Inferior parietal cortex (tissue), 1 donor: ENCODE data around the gene CHST13.

ENCODE experiments used
- DNase-seq: peaks from one replicate; pipeline ENCODE4 v3.0.0-alpha.2; 2016; ENCODE audit errors: extremely low spot score

CHST13 gene

DNA sequence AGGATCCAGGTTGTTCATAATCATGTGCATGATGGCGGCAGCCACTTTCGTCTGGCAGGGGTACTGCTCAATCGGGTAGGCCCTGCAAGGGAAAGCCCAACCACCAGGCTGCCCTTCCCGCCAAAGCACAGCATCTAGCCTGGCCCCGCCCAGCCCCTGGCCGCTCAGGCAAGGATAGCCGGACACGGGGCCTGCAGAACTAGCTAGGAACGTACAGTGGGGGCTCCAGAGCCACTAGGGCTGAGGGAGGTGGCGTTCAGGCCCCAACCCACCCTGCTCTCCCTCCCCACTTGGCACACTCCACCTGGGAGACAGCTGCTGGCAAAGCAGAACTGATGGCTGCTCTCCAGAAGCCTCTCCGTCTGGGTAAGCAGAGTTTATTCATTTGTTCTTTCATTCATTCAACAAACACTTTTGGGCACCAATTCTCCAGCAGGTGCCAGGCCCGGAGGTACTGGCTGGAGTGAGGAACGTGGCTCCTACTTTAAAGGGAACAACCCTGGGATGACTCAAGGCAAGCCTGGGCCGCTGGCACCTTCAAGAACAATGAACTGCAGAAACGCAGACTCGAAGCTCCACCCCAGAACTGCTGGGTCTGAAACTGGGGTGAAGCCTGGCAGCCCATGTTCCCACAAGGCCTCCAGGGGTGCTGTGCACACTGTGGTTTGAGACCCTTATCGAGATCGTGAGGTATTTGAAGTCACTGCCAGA is 14.2 kb upstream of the CHST13 start:
- DNase-seq = no peak

GRCh38 chr3:126510308-126510910 is 13.5 kb upstream of the CHST13 start:
- no peak for DNase-seq

DNA sequence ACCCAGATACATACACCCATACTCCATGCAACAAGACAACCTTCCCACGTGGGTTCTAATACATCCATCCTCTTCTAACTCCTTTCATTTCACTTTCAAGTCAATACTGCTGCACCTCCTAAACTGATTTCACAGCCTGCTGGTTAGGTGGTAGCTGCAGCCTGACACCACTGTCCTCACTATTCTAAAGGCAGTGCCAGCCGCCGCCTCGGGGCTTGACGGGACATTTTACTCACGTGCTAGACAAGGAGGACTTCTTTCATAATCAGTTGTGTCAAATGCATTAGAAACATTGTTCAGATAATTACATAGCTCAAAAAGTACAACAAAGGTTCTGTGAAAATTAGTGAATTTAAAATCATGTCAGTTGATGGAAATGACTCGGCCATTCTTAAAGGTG is 12.7 kb upstream of the CHST13 start:
- DNase-seq = no peak

- DNase-seq = no peak
Measured at GRCh38 chr3:126512026-126512425, 11.9 kb upstream of the CHST13 start.

DNA sequence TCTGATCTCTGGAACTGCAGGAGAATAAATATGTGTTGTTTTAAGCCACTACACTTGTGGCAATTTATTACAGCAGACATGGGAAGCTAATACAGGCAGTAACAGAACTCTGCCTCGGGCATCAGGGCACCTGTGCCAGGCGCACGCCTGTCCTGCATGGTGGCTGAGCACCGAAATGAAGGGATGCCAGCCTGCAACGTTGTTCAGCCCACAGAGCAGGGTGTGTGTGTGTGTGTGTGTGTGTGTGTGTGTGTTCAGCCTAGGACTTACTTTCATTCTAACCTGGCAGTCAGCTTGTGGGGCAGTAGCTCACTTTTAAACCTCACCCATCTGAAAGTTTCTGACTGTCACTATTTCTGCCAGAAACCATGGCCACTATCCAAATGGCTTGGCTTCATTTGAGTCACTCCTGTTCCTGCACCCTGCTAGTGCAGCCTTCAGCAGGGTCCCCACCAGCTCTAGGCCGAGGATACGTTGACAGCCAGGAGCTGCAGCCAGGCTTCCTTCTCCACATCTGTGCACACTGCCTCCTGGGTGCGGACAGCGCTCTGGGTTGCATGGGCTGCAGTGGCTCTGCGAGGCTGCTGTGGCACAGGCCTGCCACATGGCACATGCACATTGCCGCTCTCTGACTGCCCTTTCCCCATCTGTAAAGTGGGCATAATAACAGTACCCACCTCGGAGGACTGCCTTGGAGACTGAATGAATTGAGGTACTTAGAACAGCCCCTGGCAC is 10.9 kb upstream of the CHST13 start:
- no peak for DNase-seq

GRCh38 chr3:126514161-126514560 is 9.8 kb upstream of the CHST13 start:
- DNase-seq = no peak

- no peak for DNase-seq
Measured at GRCh38 chr3:126515066-126515706, 8.8 kb upstream of the CHST13 start.

GRCh38 chr3:126516152-126516935 is 7.6 kb upstream of the CHST13 start:
- DNase-seq = no peak

DNA sequence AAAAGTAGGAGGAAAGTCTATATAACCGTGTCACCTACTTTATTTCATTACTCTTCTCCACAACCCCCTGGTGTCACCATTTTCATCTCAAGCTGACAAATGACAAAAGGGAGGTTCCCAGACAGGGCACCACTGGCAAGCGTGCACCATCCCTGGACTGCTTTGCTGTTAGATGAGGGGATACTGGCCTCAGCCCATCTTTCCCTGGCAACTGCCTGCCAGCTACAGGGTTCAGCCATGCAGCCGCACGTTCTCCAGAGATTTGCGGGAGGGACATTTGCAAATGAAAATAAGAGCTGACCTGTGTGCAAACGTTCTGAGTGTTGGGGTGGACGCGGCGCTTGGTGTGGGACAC is 7.0 kb upstream of the CHST13 start:
- DNase-seq = no peak

DNA sequence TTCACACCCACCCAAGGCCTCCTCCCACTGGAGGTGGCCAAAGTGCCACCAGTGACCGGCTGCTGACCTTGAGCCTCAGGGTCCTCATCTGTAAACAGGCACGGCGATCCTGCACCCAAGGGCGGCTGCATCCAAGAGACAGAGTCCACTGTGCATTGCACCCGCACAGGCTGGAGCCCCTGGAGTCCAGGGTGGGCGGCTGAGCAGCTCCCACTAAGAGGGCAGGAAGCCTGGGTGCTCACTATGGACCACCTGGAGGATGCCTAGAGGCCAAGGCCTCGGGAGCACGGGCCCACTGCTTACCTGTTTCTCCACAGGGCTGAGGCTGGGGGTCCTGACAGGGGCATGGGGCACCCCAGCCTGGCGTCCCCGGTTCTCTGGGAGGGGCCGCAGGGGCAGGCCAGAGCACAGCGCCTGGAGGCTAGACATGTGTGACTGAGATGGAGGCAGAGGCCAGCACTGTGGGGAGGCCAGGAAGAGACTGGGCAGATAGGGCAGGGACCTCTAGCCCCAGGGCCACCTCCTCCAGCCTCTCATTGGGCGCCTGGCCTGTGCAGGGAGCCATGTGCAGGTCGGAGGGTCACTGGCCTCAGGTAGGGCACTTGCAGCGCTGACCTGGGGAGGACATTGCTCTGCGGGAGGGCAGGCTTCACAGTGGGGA is 6.5 kb upstream of the CHST13 start, which contains the start of gene UROC1:
Gene UROC1 (minus strand): TSS at position 483 of the 661 bp plus-strand sequence. CDS start 54 bp downstream, at position 429.
- no peak for DNase-seq

GRCh38 chr3:126517986-126518778 is 5.8 kb upstream of the CHST13 start:
- no peak for DNase-seq

DNA sequence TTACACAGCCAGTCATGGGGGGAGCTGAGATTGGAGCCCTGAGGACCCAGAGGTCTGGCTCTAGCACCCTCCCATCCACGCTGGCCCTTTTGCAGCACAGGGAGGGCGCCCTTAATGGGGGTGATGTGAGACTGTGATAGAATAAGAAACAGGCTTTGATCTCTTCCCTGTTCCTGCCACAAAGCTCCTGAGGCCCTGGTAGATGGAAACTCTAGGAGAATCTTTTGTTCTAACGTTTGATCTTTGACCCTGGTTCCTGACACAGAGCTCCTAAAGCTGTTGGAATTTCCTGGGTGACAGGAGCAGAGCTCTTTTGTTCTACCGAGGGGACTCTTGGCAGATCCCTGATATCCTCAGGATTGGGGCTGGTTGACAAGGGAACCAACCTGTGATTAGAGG is 5.2 kb upstream of the CHST13 start:
- DNase-seq = no peak

DNA sequence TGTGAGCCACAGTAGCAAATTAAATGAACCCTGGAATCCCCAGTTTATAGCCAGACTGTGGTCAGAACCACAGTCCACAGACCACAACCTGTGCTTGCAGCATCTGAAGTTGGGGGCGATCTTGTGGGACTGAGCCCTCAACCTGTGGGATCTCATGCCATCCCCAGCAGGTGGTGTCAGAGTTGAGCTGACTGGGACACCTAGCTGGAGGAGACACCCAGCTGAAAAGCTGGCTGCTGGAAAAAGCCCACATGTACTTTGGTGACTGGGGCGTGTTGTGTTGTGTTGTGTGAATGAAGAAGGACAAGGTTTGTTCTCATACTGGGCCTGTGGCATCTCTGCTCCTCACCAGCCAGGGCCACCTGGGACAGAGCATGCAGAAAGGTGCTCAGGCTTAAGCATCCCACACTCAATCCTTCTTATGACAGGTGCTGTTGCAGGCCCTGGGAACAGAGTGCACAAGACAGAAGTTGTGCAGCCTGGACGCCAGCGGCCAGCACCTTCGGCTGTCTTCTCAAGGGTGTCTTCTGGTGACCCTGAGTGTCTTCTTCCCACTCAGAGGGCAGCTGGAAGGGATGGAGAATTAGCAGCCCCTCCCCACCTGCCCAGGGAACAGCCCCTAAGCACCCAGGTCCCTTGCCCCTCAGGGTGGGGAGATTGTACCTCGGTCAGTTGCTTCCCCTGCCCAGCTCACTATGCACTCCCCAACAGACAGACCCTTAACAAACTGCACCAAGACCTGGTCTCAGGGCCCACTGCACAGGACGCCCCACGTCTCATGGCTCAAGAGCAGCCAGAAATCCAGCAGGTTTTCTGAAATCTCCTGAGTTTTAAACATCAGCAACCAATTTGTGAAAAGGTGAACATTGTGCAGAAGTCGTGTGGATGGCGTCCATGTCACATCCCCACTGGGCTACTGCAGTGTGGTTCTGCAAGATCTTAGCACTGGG is 4.2 kb upstream of the CHST13 start:
- no peak for DNase-seq

GRCh38 chr3:126521122-126521891 is 2.6 kb upstream of the CHST13 start:
- peak; percentile 47 for DNase-seq

GRCh38 chr3:126522363-126522788 is 1.6 kb upstream of the CHST13 start:
- DNase-seq = peak; percentile 87

DNA sequence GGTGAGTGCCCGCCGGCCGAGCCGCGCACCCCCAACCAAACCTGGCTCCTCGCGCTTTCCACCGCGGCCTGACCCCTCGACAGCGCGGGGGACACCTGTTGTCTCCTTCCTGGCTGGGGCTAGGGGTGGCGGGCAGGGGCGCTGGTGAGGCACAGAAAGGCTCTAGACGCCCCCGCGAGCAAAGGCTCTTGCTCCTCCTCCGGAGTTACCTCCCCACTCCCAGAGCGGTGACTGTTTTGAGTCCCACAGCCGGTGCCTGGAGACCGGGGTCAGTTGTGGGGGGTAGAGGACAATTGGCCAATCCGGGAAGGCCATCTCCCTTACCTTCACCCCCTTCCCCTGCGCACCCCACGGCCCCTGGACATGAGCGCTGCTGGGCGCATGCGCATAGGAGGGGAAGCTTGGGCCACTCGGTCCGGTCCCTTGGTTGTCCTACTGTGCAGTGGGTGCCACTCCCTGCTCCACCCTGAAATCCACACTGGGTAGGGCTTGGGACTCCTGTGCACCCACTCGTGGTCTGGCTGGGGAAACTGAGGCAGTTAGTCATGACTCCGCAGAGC is 554 bp downstream of the CHST13 start:
- DNase-seq = no peak

DNA sequence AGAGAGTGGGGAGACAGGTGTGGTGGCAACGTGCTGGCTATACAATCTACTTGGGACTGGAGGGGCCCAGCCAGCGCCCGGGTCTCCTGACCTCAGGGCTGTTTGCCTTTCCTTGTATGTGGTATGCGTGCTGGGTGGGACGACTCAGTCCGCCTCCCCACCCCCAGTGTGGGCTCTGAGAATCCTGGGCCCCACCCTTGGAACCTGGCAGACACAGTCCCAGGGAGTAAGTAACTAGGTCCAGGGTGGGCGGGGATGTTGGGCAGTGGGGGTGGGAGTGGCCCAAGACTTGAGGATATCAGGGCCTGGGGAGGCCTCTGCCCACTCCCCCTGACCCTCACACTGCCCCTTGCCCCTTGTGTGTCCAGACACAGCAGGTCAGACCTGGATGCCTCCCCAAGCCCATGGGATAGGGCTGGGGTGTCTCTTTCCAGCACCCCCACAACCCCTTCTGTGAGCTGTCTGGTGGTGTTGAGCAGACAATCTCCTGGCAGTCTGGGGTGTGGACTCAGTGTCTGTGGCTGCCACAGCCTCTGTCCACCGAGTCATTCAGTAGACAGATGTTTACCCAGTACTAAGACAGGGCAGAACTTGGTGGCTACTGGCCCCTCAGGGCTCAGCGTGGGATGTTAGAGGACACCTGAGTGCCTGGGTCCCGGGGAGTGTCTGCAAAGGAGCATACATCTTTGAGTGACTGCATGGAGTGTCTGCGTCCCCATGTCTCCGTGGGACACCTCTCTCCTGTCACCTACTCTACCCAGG is 1.3 kb downstream of the CHST13 start:
- DNase-seq = no peak
